ENCODE measurements around the gene ALOXE3. TPM values are rescaled to one million over a fixed set of nuclear protein-coding genes. Genes with fewer than 3 reads are reported as not detected.

Gene ALOXE3
- total RNA-seq, 1 donor from 2014 or later, result 0.82 TPM

DNA sequence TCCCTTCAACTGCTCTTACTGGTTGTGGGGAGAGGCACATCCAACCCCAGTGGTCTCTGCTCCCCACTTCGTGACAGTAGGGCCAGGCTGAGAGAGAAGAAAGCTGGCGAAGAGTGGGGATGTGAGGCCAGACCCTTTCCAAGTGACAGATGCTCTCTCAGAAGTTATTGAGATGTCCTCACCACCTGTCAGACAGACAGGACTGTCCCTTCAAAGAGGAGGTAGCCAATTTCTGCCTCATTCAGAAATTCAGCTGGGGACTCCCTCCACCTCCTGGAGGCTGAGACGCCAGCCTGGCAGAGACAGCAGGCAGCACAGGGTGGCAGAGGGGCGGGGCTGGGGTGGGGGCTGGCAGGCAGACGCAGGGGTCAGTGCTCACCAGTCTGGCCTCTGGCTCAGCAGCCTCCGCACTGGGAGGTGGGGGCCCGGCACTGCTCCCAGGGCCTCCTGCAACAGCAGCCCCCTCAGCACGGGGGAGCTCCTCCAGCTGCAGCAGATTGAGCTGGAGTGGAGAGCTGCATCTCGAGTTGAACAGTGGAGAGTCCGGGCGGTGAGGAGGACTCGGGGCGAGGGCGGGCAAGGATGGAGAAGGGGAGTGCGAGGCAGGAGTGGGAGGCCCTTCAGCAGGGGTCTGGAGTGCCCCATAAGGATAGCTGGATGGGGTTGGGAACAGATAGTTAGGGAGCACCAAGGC, 24.7 kb upstream of the ALOXE3 start:
- FAIRE-seq, result no peak
- DNase-seq (ENCODE audit: low spot score in 2 of 2), result no peak

- no peak for FAIRE-seq
- no peak for DNase-seq (ENCODE audit: low spot score in 2 of 2)
Observed at GRCh38 chr17:8142158-8142886, 24.0 kb upstream of the ALOXE3 start.

- DNase-seq (ENCODE audit: low spot score in 2 of 2) (no peak), FAIRE-seq (no peak)
Observed at GRCh38 chr17:8141741-8142140, 23.4 kb upstream of the ALOXE3 start.

GRCh38 chr17:8141045-8141444, 22.7 kb upstream of the ALOXE3 start:
- FAIRE-seq (no peak), DNase-seq (ENCODE audit: low spot score in 2 of 2) (no peak)

- FAIRE-seq, result no peak
Observed at GRCh38 chr17:8140065-8141029, 22.0 kb upstream of the ALOXE3 start.

GRCh38 chr17:8138672-8139371, 20.5 kb upstream of the ALOXE3 start:
- FAIRE-seq (peak; percentile 30), DNase-seq (ENCODE audit: low spot score in 2 of 2) (peak; percentile 87)

More at GRCh38 chr17:8140065-8141029, 22.0 kb upstream of the ALOXE3 start:
- DNase-seq (ENCODE audit: low spot score in 2 of 2), result no peak

DNA sequence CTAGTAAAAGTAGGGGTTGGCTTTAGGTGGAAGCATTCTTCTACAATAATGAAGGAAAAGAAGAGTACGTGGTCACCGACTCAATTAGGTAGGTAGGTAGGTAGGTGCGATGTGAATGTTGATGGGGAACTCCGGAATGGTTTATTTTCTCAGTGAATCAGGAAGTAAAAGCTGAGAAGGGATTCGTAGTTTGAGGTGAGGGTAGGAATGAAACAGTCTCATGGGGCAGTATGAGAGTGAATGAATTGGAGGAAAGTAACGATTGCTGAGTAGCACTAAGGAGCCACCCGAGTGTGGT, 20.0 kb upstream of the ALOXE3 start:
- DNase-seq (ENCODE audit: low spot score in 2 of 2) (no peak), FAIRE-seq (no peak)

- no peak for FAIRE-seq
- DNase-seq (ENCODE audit: low spot score in 2 of 2), result no peak
Observed at GRCh38 chr17:8137645-8138373, 19.5 kb upstream of the ALOXE3 start.

GRCh38 chr17:8133941-8134340, 15.6 kb upstream of the ALOXE3 start:
- FAIRE-seq (no peak), DNase-seq (ENCODE audit: low spot score in 2 of 2) (no peak)

- FAIRE-seq, result no peak
Observed at GRCh38 chr17:8133399-8133798, 15.1 kb upstream of the ALOXE3 start.

DNA sequence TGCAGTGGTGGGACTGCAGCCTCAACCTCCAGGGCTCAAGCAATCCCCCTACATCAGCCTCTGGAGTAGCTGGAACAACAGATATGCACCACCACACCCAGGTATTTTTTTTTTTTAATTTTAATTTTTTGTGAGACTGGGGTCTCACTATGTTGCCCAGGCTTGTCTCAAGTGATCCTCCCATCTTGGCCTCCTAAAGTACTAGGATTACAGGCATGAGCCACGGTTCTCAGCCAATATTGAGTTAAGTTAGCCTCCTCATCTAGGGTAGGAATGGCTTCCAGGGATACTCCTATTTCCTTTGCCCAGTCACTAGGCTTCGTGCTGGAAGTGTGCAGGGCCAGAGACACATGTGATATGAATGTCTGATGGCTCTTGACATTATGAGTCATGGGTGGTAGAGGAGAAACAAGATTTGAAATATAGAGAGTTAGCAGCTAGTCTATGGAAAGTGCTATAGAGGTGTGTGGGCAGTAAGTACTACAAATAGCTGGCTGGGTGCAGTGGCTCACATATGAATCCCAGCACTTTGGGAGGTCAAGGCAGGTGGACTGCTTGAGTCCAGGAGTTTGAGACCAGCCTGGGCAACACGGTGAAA, 13.6 kb upstream of the ALOXE3 start:
- DNase-seq (ENCODE audit: low spot score in 2 of 2) (no peak), FAIRE-seq (no peak)

More at GRCh38 chr17:8133399-8133798, 15.1 kb upstream of the ALOXE3 start:
- DNase-seq (ENCODE audit: low spot score in 2 of 2), result no peak

DNA sequence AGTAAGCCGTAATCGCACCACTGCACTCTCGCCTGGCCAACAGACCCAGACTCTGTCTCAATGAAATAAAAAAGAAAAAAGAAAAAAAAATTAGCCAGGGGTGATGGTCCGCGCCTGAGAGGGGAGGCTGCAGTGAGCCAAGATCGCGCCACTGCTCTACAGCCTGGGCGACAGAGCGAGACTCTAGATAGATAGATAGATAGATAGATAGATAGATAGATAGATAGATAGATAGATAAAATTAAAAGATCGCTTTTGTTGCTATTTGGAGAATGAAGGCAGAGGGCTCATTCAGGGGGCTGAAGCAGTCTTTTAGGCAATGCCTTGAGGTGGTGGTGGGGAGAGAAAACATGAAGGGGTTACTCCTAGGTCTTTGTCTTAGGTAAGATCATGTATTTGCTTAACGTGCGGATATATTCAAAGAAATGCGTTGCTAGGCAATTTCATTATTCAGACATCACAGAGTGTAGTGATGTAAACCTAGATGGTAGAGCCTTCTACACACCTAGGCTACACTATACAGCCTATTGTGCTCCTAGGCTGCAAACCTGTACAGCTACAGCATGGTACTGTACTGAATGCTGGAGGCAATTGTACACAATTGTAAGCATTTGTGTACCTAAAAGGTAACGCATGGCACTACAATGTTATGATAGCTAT, 9.9 kb upstream of the ALOXE3 start:
- DNase-seq (ENCODE audit: low spot score in 2 of 2) (no peak), FAIRE-seq (no peak)

DNA sequence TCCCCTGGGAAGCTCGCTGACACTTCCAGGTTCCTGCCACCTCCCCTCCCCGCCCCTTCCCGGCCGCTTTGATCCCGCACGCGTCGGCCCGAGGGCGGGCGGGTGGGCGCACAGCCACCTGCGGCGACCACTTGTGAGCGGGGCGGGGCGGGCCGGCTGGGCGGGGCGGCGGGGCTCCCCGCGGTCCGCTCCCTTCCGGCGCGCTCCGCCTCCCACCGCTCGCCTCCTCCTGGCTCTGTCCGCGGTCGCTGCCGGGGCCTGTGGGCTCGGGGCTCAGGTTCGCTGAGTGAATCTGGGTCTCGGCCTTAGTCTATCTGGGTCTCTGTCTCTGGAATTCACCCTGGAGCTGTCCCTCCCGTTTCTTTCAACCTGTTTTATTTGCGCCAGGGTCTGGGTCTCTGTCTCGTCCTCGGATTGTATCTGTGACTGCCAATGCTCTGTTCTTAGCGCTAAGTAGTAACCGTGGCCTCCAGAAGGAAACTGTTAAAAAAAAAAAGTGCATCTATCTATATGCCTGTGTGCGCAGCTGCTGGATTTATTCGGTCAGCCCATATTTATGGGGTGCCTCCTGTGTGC, 8.3 kb upstream of the ALOXE3 start:
- DNase-seq (ENCODE audit: low spot score in 2 of 2), result peak; percentile 65 to 72
- no peak for FAIRE-seq

GRCh38 chr17:8125947-8126490, 7.7 kb upstream of the ALOXE3 start:
- no peak for FAIRE-seq
- peak in 1 of 2 donors; percentile 50 for DNase-seq (ENCODE audit: low spot score in 2 of 2)

DNA sequence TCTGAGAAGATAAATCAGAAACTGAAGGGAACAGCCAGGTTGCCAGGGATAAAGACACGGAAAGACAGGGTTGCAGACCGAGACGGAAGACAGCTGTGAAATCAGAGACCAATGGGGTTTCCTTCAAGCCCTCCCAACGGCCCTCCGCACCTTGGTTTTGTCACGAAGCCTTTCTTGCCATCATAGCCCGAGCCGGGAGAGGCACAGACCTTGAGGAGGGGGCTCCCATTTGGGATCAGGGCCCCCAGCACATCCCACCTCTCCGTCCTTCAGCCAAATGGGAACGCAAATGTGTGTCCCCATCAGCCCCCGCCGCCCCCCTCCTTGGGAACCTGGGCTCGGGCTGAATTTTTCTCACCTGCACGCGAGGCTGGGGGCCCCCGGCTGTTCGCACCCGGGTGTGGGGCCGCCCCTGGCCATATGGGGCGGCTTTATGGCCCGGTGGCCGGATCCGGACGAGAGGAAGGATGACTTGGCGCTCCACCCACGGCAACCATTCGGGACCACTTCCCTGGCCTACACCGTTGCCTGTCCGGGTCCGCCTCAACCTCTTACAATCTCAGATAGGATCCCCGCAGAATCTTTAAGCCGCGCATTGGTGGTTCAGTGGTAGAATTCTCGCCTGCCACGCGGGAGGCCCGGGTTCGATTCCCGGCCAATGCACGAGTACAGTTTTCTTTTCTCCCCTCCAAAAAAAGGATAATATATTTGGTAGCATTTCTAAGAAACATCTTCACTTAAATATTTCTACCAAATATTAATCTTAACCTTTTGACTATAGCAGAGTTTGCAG, 7.0 kb upstream of the ALOXE3 start:
- FAIRE-seq (no peak), DNase-seq (ENCODE audit: low spot score in 2 of 2) (peak; percentile 82 to 88)

GRCh38 chr17:8124350-8125153, 6.2 kb upstream of the ALOXE3 start:
- FAIRE-seq, result no peak
- no peak for DNase-seq (ENCODE audit: low spot score in 2 of 2)
